Suprapubic skin (tissue), 4 donors: ENCODE measurements around the gene TBC1D22A. TPM values are rescaled to one million over a fixed set of nuclear protein-coding genes. Genes with fewer than 3 reads are reported as not detected.
A peak's percentile ranks its signal among the peaks of the same experiment; 100 is the strongest.

ENCODE experiments used
- DNase-seq, 2 donors: peaks; one replicate each; pipeline ENCODE4 v3.0.0-alpha.2; 2019; ENCODE audit warnings: low spot score in 2 of 2
- H3K27ac ChIP-seq: fragments of 200-600 bp; sonication (generic); one replicate; pipeline ENCODE4 v1.5.1; 2019
- H3K27me3 ChIP-seq: fragments of 200-600 bp; sonication (generic); one replicate; pipeline ENCODE4 v1.5.1; 2019
- H3K36me3 ChIP-seq: fragments of 200-600 bp; sonication (generic); one replicate; pipeline ENCODE4 v1.5.1; 2019
- H3K4me1 ChIP-seq: fragments of 200-600 bp; sonication (generic); one replicate; pipeline ENCODE4 v1.5.1; 2019
- H3K4me3 ChIP-seq: fragments of 200-600 bp; sonication (generic); one replicate; pipeline ENCODE4 v1.5.1; 2019; ENCODE audit warnings: mild to moderate bottlenecking
- H3K9me3 ChIP-seq: fragments of 200-600 bp; sonication (generic); one replicate; pipeline ENCODE4 v1.5.1; 2019
- EP300 ChIP-seq: sonication (generic); formaldehyde crosslinking; IDR thresholded peaks from one replicate; pipeline ENCODE4 v1.6.1; 2017; ENCODE audit warnings: antibody characterized with exemption
- POLR2A ChIP-seq, 2 donors: fragments of 450-650 bp; IDR thresholded peaks; one replicate each; pipeline ENCODE4 v1.6.1; 2017; ENCODE audit warnings: antibody characterized with exemption in 2 of 2, mild to moderate bottlenecking in 2 of 2, moderate library complexity in 2 of 2
- POLR2AphosphoS5 ChIP-seq, 3 donors: sonication (generic); formaldehyde crosslinking; IDR thresholded peaks; one replicate each; pipeline ENCODE4 v1.6.1; 2017; ENCODE audit warnings: antibody characterized with exemption in 3 of 3
- WGBS: methylation state at CpG from one replicate; pipeline ENCODE4 v1.1.5; 2018; 5-methylcytosine and 5-hydroxymethylcytosine counted together
- total RNA-seq, 4 donors: library from RNA; depleted of rRNA; stranded (reverse); fragments of >200 nt; gene quantifications; one replicate each; pipeline ENCODE4 v1.1.0, GENCODE V29; 2016
- TF ChIP-seq, protein P1 (sequence below), 2 donors: fragments of 200-600 bp in 1 of 2; fragments of 450-650 bp in 1 of 2; sonication (generic) in 1 of 2; IDR thresholded peaks; one replicate each; pipeline ENCODE4 v1.5.1; 2016 to 2019; ENCODE audit warnings: antibody characterized with exemption in 2 of 2, mild to moderate bottlenecking in 1 of 2, moderate library complexity in 1 of 2

The TBC1D22A gene
- total RNA-seq, 4 donors from 2014 or later, result 24.8 to 43.2 (median 35.4) TPM

DNA sequence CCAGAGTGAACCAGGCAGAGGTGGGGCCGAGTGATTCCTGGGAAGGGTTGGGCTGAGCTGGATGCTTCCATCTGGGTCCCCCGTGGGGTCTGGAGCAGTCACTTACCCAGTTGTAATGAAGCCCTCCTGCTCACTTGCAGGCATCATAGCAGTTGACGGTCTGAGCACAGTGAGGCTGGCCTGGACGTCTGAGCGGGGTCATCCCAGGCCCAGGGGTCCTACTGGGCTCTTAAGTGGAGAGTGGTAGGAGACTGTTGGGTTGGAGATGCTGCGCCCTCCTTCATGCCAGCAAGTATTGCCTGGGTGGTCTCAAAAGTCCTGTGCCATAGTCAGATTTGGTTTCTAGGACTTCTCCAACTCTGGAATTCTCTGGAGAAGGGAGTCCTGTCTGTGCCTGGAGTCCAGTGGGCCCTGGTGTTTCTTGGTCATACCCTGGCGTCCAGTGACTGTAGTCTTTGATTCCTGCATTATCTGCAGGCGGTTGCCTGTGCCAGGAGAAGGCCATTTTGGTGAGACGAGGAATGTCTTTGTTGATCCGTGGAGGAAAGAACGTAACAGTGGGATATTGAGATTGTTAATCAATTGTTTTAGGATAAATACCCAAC, 82.3 kb downstream of the TBC1D22A start:
- Histone ChIP-seq H3K36me3 (no peaks in the 10 kb centered on the region), H3K4me3 (peak overlapping the region; percentile 25), H3K27ac (no peak overlapping the region), H3K4me1 (peaks cover 35% of the 10 kb centered on the region), H3K27me3 (no peaks in the 10 kb centered on the region), H3K9me3 (no peaks in the 10 kb centered on the region)
- DNase-seq, result peak in 1 of 2 donors; percentile 71
- WGBS, result 88% methylated on average over 11 of the region's 11 CpGs
- TF ChIP-seq POLR2A (IDR thresholded peaks at IDR 0.05) (no peak), EP300 (no peak)
- TF ChIP-seq, protein P1, sequence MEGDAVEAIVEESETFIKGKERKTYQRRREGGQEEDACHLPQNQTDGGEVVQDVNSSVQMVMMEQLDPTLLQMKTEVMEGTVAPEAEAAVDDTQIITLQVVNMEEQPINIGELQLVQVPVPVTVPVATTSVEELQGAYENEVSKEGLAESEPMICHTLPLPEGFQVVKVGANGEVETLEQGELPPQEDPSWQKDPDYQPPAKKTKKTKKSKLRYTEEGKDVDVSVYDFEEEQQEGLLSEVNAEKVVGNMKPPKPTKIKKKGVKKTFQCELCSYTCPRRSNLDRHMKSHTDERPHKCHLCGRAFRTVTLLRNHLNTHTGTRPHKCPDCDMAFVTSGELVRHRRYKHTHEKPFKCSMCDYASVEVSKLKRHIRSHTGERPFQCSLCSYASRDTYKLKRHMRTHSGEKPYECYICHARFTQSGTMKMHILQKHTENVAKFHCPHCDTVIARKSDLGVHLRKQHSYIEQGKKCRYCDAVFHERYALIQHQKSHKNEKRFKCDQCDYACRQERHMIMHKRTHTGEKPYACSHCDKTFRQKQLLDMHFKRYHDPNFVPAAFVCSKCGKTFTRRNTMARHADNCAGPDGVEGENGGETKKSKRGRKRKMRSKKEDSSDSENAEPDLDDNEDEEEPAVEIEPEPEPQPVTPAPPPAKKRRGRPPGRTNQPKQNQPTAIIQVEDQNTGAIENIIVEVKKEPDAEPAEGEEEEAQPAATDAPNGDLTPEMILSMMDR (IDR thresholded peaks at IDR 0.05), result no peak

DNA sequence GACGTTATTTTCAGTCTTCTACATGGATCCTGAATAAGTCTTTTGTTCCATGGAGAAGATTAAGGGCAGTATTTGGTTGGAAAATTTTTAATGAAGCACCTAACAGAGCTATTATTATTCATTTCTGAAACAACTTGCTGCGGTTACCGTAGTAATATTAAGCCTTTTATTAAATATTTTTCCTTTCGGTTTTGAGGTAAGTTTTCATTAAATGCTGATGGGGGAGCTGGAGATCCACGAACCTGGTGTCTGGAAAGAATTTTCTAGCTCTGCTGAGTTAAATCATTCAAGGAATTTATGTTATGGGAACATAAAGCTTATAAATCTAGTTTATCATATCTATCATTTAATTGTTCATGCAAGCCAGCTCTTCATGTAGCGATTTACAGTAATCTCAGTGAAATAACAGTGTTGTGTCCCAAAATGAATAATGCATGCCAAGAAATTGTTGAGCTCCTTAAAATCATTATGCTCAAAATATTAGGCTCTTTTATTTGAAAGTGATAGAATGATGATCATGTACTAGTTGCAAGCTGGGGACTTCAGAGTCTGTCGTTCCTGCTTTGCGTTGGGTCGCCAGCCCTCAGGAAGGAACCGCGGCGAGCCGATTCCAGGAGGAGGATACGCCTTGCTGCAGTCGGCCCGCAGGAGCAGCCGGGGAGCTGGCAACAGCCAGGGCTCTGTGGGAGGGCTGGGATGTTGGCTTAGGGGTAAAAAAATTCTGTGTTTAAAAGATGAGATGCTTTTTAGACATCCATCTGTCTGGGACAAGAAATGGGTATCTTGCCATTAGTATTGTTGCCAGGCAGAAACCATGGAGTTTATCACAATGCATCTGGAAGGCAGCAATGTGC, 83.1 kb downstream of the TBC1D22A start:
- no peaks in the 10 kb centered on the region for H3K9me3 ChIP-seq
- no peaks in the 10 kb centered on the region for H3K27me3 ChIP-seq
- TF ChIP-seq, protein P1 (IDR thresholded peaks at IDR 0.05), result peak in 1 of 2 donors; percentile 21
- TF ChIP-seq POLR2AphosphoS5 (IDR thresholded peaks at IDR 0.05), result no peak
- 34% methylated on average over 17 of the region's 17 CpGs for WGBS
- peak in 1 of 2 donors; percentile 62 for DNase-seq
- H3K4me3 ChIP-seq, result peak overlapping the region; percentile 25
- H3K27ac ChIP-seq, result peak overlapping the region; percentile 35
- no peaks in the 10 kb centered on the region for H3K36me3 ChIP-seq
- H3K4me1 ChIP-seq, result peaks cover 35% of the 10 kb centered on the region

DNA sequence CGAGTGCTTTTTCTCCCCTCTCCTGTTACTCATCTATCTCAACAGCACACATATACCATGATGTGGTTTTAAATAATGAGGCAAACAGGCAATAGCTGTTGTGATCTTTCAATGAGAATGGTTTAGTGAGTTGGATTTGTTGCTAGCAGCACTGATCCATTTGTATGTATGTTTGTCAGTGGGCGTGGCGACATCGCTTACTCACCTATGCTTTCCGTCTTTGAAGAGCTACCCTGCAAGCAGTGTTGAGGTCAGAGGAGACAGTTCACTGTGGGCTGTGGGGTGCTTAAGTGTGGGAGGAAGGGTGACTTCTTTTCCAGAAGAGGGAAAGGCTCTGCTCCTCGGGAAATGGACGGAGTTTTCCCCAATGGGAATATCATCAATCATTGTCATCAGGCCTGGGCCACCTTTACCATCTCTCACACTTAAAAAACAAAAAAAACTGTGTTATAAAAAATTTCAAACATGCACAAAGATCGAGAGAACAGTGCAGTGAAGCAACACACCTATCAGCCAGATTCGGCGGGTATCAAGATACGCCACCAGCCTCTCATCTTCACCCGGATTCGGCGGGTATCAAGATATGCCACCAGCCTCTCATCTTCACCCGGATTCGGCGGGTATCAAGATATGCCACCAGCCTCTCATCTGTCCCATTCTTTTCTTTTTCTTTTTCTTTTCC, 83.8 kb downstream of the TBC1D22A start:
- H3K4me3 ChIP-seq, result no peak overlapping the region
- TF ChIP-seq, protein P1 (IDR thresholded peaks at IDR 0.05), result no peak
- no peak for TF ChIP-seq POLR2AphosphoS5 (IDR thresholded peaks at IDR 0.05)
- no peak for TF ChIP-seq POLR2A (IDR thresholded peaks at IDR 0.05)
- no peak for TF ChIP-seq EP300
- H3K9me3 ChIP-seq, result no peaks in the 10 kb centered on the region
- H3K27ac ChIP-seq, result no peak overlapping the region
- no peaks in the 10 kb centered on the region for H3K27me3 ChIP-seq
- 77% methylated on average over 17 of the region's 17 CpGs for WGBS
- peaks cover 4% of the 10 kb centered on the region for H3K36me3 ChIP-seq
- DNase-seq, result peak in 1 of 2 donors; percentile 63
- peaks cover 35% of the 10 kb centered on the region for H3K4me1 ChIP-seq

DNA sequence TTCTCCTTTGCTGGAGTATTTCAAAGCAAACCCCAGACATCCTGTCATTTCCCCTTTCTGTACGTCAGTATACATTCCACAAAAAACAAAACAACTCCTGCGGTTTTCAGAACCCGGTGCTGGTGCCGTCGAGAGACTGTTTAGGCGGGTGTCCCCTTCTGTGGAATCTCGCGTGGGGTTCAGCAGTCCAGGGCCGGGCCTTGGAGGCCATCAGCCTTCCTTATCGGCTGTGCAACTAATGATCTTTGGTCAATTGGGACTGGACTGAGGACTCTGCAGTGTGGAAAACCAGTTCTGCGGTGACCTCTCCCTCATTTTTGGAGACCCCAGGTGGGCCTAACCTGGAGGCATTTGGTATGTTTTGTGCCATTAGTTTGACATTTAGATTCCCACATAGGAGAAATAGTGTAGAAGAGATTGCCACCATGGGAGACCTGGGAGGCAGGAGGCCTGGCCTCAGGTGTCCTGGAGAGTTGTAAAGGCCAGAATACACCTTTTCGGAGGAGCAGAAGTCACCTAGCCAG, 84.4 kb downstream of the TBC1D22A start:
- no peak overlapping the region for H3K27ac ChIP-seq
- DNase-seq, result peak in 1 of 2 donors; percentile 54
- TF ChIP-seq POLR2A (IDR thresholded peaks at IDR 0.05), result no peak
- TF ChIP-seq EP300, result no peak
- TF ChIP-seq POLR2AphosphoS5 (IDR thresholded peaks at IDR 0.05), result no peak
- peaks cover 7% of the 10 kb centered on the region for H3K36me3 ChIP-seq
- no peak overlapping the region for H3K4me3 ChIP-seq
- 91% methylated on average over 12 of the region's 12 CpGs for WGBS
- peaks cover 35% of the 10 kb centered on the region for H3K4me1 ChIP-seq
- no peaks in the 10 kb centered on the region for H3K9me3 ChIP-seq
- no peaks in the 10 kb centered on the region for H3K27me3 ChIP-seq

DNA sequence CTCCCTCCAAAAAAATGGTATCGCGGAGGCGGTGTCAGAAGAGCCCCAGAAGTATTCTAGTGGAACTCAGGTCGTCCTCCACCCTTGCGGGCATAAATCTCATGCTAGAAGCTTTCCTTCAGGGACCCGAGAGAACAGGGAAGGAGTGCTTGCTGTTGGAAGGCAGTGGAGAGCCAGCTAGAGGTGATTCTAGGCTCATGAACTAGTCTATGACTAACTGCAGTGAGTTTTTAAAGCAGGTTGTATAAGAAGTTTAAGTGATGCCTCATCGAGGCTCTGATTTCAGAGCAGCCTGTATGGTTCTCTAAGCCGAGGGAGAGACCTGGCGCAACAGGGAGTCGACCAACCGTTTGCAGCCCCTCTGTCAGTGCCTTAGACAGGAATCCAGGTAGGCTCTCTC, 85.7 kb downstream of the TBC1D22A start:
- 89% methylated on average over 11 of the region's 11 CpGs for WGBS
- H3K27ac ChIP-seq, result no peak overlapping the region
- peaks cover 17% of the 10 kb centered on the region for H3K36me3 ChIP-seq
- no peak overlapping the region for H3K4me3 ChIP-seq
- no peak for DNase-seq
- H3K9me3 ChIP-seq, result no peaks in the 10 kb centered on the region
- TF ChIP-seq POLR2AphosphoS5 (IDR thresholded peaks at IDR 0.05) (no peak), POLR2A (IDR thresholded peaks at IDR 0.05) (no peak), EP300 (no peak)
- TF ChIP-seq, protein P1 (IDR thresholded peaks at IDR 0.05), result no peak
- peaks cover 26% of the 10 kb centered on the region for H3K4me1 ChIP-seq
- H3K27me3 ChIP-seq, result no peaks in the 10 kb centered on the region
